A673 (cell line): Measurements from ENCODE around the gene NAT14. TPM values are rescaled to one million over a fixed set of nuclear protein-coding genes. Genes with fewer than 3 reads are reported as not detected.

ENCODE experiments used
- BruUV-seq: library from RNA; stranded (reverse); fragments of 400-500 nt; replicated peaks from 2 replicates; lab custom pipeline; 2021; lab: Mats Ljungman, UMichigan
- CTCF ChIA-PET: fragments of 300-600 bp; sonication (Branson Sonifier 250); formaldehyde crosslinking; loops from one replicate; lab custom pipeline; 2022; ENCODE audit warnings: antibody characterized with exemption; lab: Charles Lee
- POLR2A ChIA-PET: fragments of 300-600 bp; sonication (Branson Sonifier 250); formaldehyde crosslinking; loops from one replicate; lab custom pipeline; 2022; ENCODE audit warnings: antibody characterized with exemption; ENCODE audit not compliant: low non-redundant PET; lab: Charles Lee
- DNase-seq: peaks from one replicate; pipeline ENCODE4 v3.0.0-alpha.2; 2015; ENCODE audit warnings: low spot score
- H3K27ac ChIP-seq: fragments of 200-600 bp; sonication (generic); 2 replicates; pipeline ENCODE4 v1.5.1; 2016; ENCODE audit warnings: mixed run types, low read depth, mild to moderate bottlenecking, mixed read lengths, antibody characterized with exemption, low read length; ENCODE audit not compliant: poor library complexity, severe bottlenecking
- H3K27me3 ChIP-seq: fragments of 200-600 bp; sonication (generic); replicated peaks from 2 replicates; pipeline ENCODE4 v1.6.1; 2017; ENCODE audit warnings: mixed run types, low read depth, mild to moderate bottlenecking, mixed read lengths, antibody characterized with exemption, low read length; ENCODE audit not compliant: insufficient read depth, poor library complexity
- H3K36me3 ChIP-seq: fragments of 200-600 bp; sonication (generic); 2 replicates; pipeline ENCODE4 v1.6.1; 2016; ENCODE audit warnings: mixed run types, mild to moderate bottlenecking, mixed read lengths, antibody characterized with exemption, low read length; ENCODE audit not compliant: insufficient read depth, poor library complexity, severe bottlenecking
- H3K4me1 ChIP-seq: fragments of 200-600 bp; sonication (generic); 2 replicates; pipeline ENCODE4 v1.6.1; 2017; ENCODE audit warnings: mixed run types, mild to moderate bottlenecking, mixed read lengths, antibody characterized with exemption, low read length; ENCODE audit not compliant: insufficient read depth, poor library complexity, severe bottlenecking
- H3K4me3 ChIP-seq: fragments of 200-600 bp; sonication (generic); 2 replicates; pipeline ENCODE4 v1.5.1; 2016; ENCODE audit warnings: low read depth, mixed run types, mild to moderate bottlenecking, mixed read lengths, low read length; ENCODE audit not compliant: poor library complexity, severe bottlenecking
- H3K9me3 ChIP-seq: fragments of 200-600 bp; sonication (generic); 2 replicates; pipeline ENCODE4 v1.6.1; 2016; ENCODE audit warnings: mixed run types, low read depth, mild to moderate bottlenecking, mixed read lengths, antibody characterized with exemption, low read length; ENCODE audit not compliant: poor library complexity, severe bottlenecking
- EZH2 ChIP-seq: fragments of 200-600 bp; sonication (generic); IDR thresholded peaks from 2 replicates; pipeline ENCODE4 v1.6.1; 2017; ENCODE audit warnings: borderline replicate concordance, low read depth, mild to moderate bottlenecking, mixed read lengths, antibody characterized with exemption, low read length; ENCODE audit not compliant: poor library complexity, severe bottlenecking
- intact Hi-C: fragments of 100-400 bp; cut with micrococcal nuclease; formaldehyde crosslinking; loops from one replicate; pipeline ENCODE4 v1.10.0; 2022; ENCODE audit not compliant: unreplicated experiment
- total RNA-seq: library from RNA; stranded (reverse); gene quantifications from 2 replicates; pipeline ENCODE4 v1.2.3, GENCODE V29; 2021
- TF ChIP-seq, protein P1 (sequence below): fragments of 300-800, 200-600 bp; sonication (generic); conservative IDR thresholded peaks from 2 replicates; pipeline ENCODE4 v1.5.1; 2017; ENCODE audit warnings: low read depth, mild to moderate bottlenecking, antibody characterized with exemption, low read length, moderate library complexity, mixed read lengths

The NAT14 gene
- total RNA-seq, 1 experiment from 2014 or later, result 55.1 TPM

DNA sequence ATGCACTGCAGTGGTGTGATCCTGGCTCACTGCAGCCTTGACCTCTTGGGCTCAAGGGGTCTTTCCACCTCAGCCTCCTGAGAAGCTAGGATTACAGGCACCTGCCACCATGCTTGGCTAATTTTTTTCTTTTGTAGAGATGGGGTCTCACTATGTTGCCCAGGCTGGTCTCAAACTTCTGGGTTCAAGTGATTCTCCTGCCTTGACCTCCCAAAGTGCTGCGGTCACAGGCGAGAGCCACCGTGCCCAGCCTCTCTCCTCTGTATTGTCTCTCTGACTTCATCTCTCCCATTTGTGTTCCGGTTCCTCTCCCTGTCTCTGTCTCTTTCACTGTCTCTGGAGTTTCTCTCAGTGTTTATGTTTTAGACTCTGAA is 18.8 kb upstream of the NAT14 start:
- no peak for DNase-seq
- H3K27me3 ChIP-seq, result no peaks in the 10 kb centered on the region
- POLR2A ChIA-PET, result interaction anchor here (0.5 to 0.6 kb wide), 2 partner anchors 848 to 1495 kb away, joined by 3 read pairs; no protein-coding TSS in a partner anchor
- no peak overlapping the region for H3K27ac ChIP-seq
- no peak overlapping the region for H3K4me3 ChIP-seq
- H3K4me1 ChIP-seq, result peaks cover 6% of the 10 kb centered on the region
- no peaks in the 10 kb centered on the region for H3K9me3 ChIP-seq
- TF ChIP-seq, protein P1, sequence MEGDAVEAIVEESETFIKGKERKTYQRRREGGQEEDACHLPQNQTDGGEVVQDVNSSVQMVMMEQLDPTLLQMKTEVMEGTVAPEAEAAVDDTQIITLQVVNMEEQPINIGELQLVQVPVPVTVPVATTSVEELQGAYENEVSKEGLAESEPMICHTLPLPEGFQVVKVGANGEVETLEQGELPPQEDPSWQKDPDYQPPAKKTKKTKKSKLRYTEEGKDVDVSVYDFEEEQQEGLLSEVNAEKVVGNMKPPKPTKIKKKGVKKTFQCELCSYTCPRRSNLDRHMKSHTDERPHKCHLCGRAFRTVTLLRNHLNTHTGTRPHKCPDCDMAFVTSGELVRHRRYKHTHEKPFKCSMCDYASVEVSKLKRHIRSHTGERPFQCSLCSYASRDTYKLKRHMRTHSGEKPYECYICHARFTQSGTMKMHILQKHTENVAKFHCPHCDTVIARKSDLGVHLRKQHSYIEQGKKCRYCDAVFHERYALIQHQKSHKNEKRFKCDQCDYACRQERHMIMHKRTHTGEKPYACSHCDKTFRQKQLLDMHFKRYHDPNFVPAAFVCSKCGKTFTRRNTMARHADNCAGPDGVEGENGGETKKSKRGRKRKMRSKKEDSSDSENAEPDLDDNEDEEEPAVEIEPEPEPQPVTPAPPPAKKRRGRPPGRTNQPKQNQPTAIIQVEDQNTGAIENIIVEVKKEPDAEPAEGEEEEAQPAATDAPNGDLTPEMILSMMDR, result no peak
- no peak for TF ChIP-seq EZH2
- BruUV-seq, result no TSS peak
- no peaks in the 10 kb centered on the region for H3K36me3 ChIP-seq
- intact Hi-C loops, result loop anchor here (5.0 kb wide), 1 partner anchor 36 kb away; no protein-coding TSS in a partner anchor
- CTCF ChIA-PET, result interaction anchor here (0.6 to 2.5 kb wide), 2 partner anchors 38 to 325 kb away, joined by 3 to 7 read pairs; no protein-coding TSS in a partner anchor

DNA sequence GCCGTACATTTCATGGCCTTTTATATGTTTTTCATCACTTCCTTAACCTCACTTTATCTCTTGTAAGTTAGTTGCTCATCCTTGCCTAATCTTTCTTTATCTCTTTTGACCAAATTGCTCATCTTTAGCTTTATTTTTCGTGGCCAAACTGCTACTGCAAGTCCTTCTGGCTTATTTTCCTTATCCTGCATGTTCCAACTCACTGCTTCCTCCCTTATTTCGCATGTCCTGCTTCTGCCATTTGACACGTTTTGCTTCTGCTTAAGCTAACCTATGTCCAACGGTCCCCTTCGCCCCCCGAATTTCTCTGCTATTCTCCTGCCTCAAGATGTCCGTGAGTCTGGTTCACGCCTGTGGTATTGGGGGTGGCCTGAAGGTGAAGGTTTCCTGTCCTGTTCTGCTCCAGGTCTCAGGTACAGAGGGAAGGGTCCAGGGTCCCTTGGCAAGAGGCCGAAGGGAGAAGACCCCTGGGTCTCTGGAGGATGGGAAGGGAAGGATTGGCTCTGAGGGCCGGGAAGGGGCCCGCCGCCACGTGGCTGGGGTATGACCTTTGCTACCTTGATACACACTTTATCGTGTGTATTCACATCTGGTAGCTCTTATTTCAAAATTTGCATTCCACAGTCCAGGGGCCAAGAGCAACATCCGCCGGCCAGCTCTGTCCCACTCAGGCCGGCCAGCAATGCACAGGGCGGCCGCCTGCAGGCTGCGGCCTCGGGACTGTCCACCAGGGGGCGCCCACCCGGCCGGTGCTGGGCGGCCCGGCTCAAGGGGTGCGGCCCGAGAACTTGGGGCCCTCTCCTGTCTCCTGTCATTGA is 17.5 kb upstream of the NAT14 start:
- BruUV-seq, result no TSS peak

DNA sequence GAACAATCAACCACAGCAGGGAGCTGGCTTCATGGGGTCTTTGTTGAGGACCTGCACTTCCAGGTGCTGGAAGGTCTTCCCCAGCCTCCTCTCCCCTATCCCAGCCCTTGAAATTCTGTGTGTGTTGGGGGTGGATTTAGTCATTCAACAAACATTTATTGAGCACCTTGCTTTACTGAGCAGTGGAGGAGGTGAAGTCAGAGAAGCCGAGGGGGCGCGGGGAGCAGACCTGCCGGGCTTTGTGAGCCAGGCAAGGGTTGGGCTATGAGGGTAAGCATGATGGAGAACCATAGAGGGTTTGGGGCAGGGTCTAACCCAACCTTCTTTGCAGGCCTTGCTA is 17.0 kb upstream of the NAT14 start:
- ChIA-PET POLR2A (no interaction called here), CTCF (interaction anchor here (1.2 to 2.3 kb wide), 2 partner anchors 9 to 138 kb away, joined by 3 to 8 read pairs; partner anchors contain the start of gene ZNF628)
- H3K27ac ChIP-seq, result no peak overlapping the region
- no peaks in the 10 kb centered on the region for H3K36me3 ChIP-seq
- TF ChIP-seq EZH2, result no peak
- TF ChIP-seq, protein P1, result 0 out of 2 replicates have a peak, but pooled peaks have one; percentile 19
- BruUV-seq, result no TSS peak
- H3K9me3 ChIP-seq, result no peaks in the 10 kb centered on the region
- H3K4me3 ChIP-seq, result no peak overlapping the region
- intact Hi-C loops, result loop anchor here (5.0 kb wide), 1 partner anchor 34 kb away; no protein-coding TSS in a partner anchor
- H3K27me3 ChIP-seq, result no peaks in the 10 kb centered on the region
- H3K4me1 ChIP-seq, result no peaks in the 10 kb centered on the region
- no peak for DNase-seq

More for the DNA sequence above, 17.5 kb upstream of the NAT14 start:
- no peak overlapping the region for H3K27ac ChIP-seq
- intact Hi-C loops, result loop anchor here (5.0 kb wide), 1 partner anchor 35 kb away; no protein-coding TSS in a partner anchor
- H3K9me3 ChIP-seq, result no peaks in the 10 kb centered on the region
- CTCF ChIA-PET, result interaction anchor here (0.6 to 2.5 kb wide), 6 partner anchors 9 to 165 kb away, joined by 3 to 8 read pairs (median 4); partner anchors contain the start of gene ZNF628
- no peak overlapping the region for H3K4me3 ChIP-seq
- DNase-seq, result no peak
- no peak for TF ChIP-seq EZH2
- TF ChIP-seq, protein P1, result peak; percentile 99
- no peaks in the 10 kb centered on the region for H3K4me1 ChIP-seq
- POLR2A ChIA-PET, result no interaction called here
- no peaks in the 10 kb centered on the region for H3K27me3 ChIP-seq
- no peaks in the 10 kb centered on the region for H3K36me3 ChIP-seq
